Endometrial microvascular endothelial cells (primary cell): ENCODE measurements around the gene WDR72. TPM values are rescaled to one million over a fixed set of nuclear protein-coding genes. Genes with fewer than 3 reads are reported as not detected.
"Not testable (repeated sequence)": the region's sequence is repeated elsewhere in the genome, so short reads cannot be mapped to it uniquely, and the experiment has no call there.

Source experiments
- in situ Hi-C: cut with HindIII; loops from 2 replicates; pipeline ENCODE4 v1.10.0; 2017; ENCODE audit warnings: low sequenced_read_pairs, low pct_unique_long_range_greater_than_20kb; ENCODE audit errors: inconsistent ontology term
- total RNA-seq: library from RNA; depleted of rRNA; stranded (reverse); fragments of >200 nt; gene quantifications from one replicate; pipeline ENCODE4 v1.2.3, GENCODE V29; 2015; ENCODE audit errors: inconsistent ontology term

The WDR72 gene
- total RNA-seq, 1 donor from 2014 or later: not detected

- in situ Hi-C loops: no loop called here
These were observed 42.3 kb downstream of the WDR72 start for GRCh38 chr15:53716909-53717876.

- in situ Hi-C loops: no loop called here
These were observed 46.2 kb downstream of the WDR72 start for GRCh38 chr15:53713218-53713617.

GRCh38 chr15:53710906-53711305 lies 48.6 kb downstream of the WDR72 start:
- in situ Hi-C loops: no loop called here

GRCh38 chr15:53709821-53710220 lies 49.6 kb downstream of the WDR72 start:
- in situ Hi-C loops: no loop called here

GRCh38 chr15:53695365-53695764 lies 64.1 kb downstream of the WDR72 start:
- in situ Hi-C loops: no loop called here

- in situ Hi-C loops: no loop called here
These were observed 65.0 kb downstream of the WDR72 start for GRCh38 chr15:53694476-53694874.

- in situ Hi-C loops: no loop called here
These were observed 65.6 kb downstream of the WDR72 start for GRCh38 chr15:53693729-53694475.

- in situ Hi-C loops: not testable (repeated sequence)
These were observed 75.3 kb downstream of the WDR72 start for GRCh38 chr15:53684162-53684561.

GRCh38 chr15:53681056-53681455 lies 78.4 kb downstream of the WDR72 start:
- in situ Hi-C loops: no loop called here

- in situ Hi-C loops: no loop called here
These were observed 83.6 kb downstream of the WDR72 start for GRCh38 chr15:53675832-53676231.

GRCh38 chr15:53671545-53671944 lies 87.9 kb downstream of the WDR72 start:
- in situ Hi-C loops: no loop called here

GRCh38 chr15:53670701-53671100 lies 88.8 kb downstream of the WDR72 start:
- in situ Hi-C loops: no loop called here

- in situ Hi-C loops: no loop called here
These were observed 93.5 kb downstream of the WDR72 start for GRCh38 chr15:53665930-53666329.

GRCh38 chr15:53658827-53659555 lies 100.5 kb downstream of the WDR72 start:
- in situ Hi-C loops: no loop called here

- in situ Hi-C loops: no loop called here
These were observed 101.2 kb downstream of the WDR72 start for GRCh38 chr15:53658255-53658654.

GRCh38 chr15:53648934-53649333 lies 110.5 kb downstream of the WDR72 start:
- in situ Hi-C loops: no loop called here

GRCh38 chr15:53644660-53645059 lies 114.8 kb downstream of the WDR72 start:
- in situ Hi-C loops: no loop called here

- in situ Hi-C loops: no loop called here
These were observed 124.9 kb downstream of the WDR72 start for GRCh38 chr15:53634517-53635106.

- in situ Hi-C loops: no loop called here
These were observed 132.2 kb downstream of the WDR72 start for GRCh38 chr15:53627279-53627678.
